Sigmoid colon (tissue), 7 donors: ENCODE data around the gene EMILIN1. TPM values are rescaled to one million over a fixed set of nuclear protein-coding genes. Genes with fewer than 3 reads are reported as not detected.
A peak's percentile ranks its signal among the peaks of the same experiment; 100 is the strongest.

ENCODE experiments used
- DNase-seq: peaks from one replicate; pipeline ENCODE4 v3.0.0-alpha.2; 2019
- H3K27ac ChIP-seq, 4 donors: fragments of 200-600 bp; sonication (generic); one replicate each; pipeline ENCODE4 v1.5.1; 2016 to 2019; ENCODE audit warnings: mild to moderate bottlenecking in 1 of 4
- H3K27me3 ChIP-seq, 3 donors: fragments of 200-600 bp; sonication (generic); one replicate each; pipeline ENCODE4 v1.5.1; 2019; ENCODE audit warnings: mild to moderate bottlenecking in 1 of 3
- H3K36me3 ChIP-seq, 4 donors: fragments of 200-600 bp; sonication (generic); one replicate each; pipeline ENCODE4 v1.5.1; 2016 to 2019
- H3K4me1 ChIP-seq, 4 donors: fragments of 200-600 bp; sonication (generic); one replicate each; pipeline ENCODE4 v1.5.1; 2017 to 2019
- H3K4me3 ChIP-seq, 4 donors: fragments of 200-600 bp; sonication (generic); one replicate each; pipeline ENCODE4 v1.5.1; 2017 to 2019; ENCODE audit warnings: mild to moderate bottlenecking in 2 of 4, moderate library complexity in 1 of 4
- H3K9me3 ChIP-seq, 4 donors: fragments of 200-600 bp in 3 of 4; sonication (generic) in 3 of 4; one replicate each; pipeline versions ENCODE4 v1.5.1 to v1.6.1; 2013 to 2019
- CTCF ChIP-seq, 4 experiments: fragments of 450-650 bp in 3 of 4; fragments of 200-600 bp in 1 of 4; IDR thresholded peaks; one replicate each; pipeline ENCODE4 v1.5.1; 2016 to 2019; ENCODE audit warnings: antibody characterized with exemption in 4 of 4, mild to moderate bottlenecking in 3 of 4, moderate library complexity in 2 of 4
- EP300 ChIP-seq, 4 donors: sonication (generic); formaldehyde crosslinking; IDR thresholded peaks; one replicate each; pipeline ENCODE4 v1.6.1; 2017; ENCODE audit warnings: antibody characterized with exemption in 4 of 4
- POLR2A ChIP-seq, 2 donors: fragments of 450-650 bp; IDR thresholded peaks; one replicate each; pipeline ENCODE4 v1.6.1; 2016; ENCODE audit warnings: antibody characterized with exemption in 2 of 2, mild to moderate bottlenecking in 2 of 2, moderate library complexity in 2 of 2
- POLR2AphosphoS5 ChIP-seq, 4 donors: sonication (generic); formaldehyde crosslinking; IDR thresholded peaks; one replicate each; pipeline ENCODE4 v1.6.1; 2017; ENCODE audit warnings: antibody characterized with exemption in 4 of 4
- WGBS, 2 donors: extraction: QIAGEN DNeasy Blood & Tissue Kit; methylation state at CpG; one replicate each; pipeline ENCODE4 v1.1.7; 2013; 5-methylcytosine and 5-hydroxymethylcytosine counted together
- intact Hi-C: fragments of 100-400 bp; cut with DNase I; formaldehyde crosslinking; loops from one replicate; pipeline ENCODE4 v1.15.1; 2023
- polyA plus RNA-seq, 3 donors: library from polyadenylated mRNA; stranded (reverse); fragments of 200-250 nt; gene quantifications; one replicate each; pipeline ENCODE4 v1.2.3, GENCODE V29; 2013
- total RNA-seq, 4 donors: library from RNA; depleted of rRNA; stranded (reverse); fragments of >200 nt; gene quantifications; one replicate each; pipeline ENCODE4 v1.1.0, GENCODE V29; 2016
- donor health status: healthy with polysubstance abuse.
- donor health status: Bipolar disorder and iron deficiency.
- donor health status: healthy.

EMILIN1 gene
- total and polyA plus RNA-seq, 7 donors = 4.8 to 350 (median 156) TPM

DNA sequence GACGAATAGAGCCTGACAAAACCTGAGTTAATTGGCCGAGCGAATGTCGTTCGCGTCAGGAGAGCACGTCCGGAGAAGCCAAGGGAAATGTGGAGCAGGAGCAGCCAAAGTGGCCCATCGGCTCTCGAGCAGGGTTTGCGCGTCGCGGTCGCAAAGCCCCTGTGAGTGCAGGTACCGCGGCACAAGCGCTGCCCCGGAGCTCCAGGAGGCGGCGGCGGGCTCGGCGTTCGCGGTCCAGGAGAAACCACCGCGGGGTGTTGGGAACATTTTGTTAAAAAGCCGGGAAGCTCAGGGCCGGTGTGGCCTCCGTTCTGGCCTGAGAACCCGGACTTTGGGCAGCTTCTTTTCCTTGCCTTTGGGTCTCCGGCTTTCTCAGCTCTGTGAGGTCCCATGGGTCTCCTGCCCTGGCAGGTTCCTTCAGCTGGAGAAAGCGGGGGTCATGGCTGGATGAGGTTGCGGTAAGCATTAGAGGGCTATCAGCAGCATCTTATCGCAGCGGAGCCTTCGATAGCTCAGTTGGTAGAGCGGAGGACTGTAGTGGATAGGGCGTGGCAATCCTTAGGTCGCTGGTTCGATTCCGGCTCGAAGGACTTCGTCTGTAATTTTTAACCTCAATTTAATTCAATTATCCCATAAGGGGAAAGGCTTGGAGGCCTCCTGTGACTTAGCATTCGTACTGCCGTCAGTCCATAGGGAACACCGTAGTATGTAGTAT, 28.0 kb upstream of the EMILIN1 start:
- H3K9me3 ChIP-seq = no peaks in the 10 kb centered on the region
- peaks cover 8 to 23% (median 10%) of the 10 kb centered on the region in 4 donors for H3K36me3 ChIP-seq
- H3K4me1 ChIP-seq = peaks cover 0 to 26% (median 17%) of the 10 kb centered on the region in 4 donors
- peak overlapping the region; percentile 90 to 96 (median 92) for H3K27ac ChIP-seq
- no peaks in the 10 kb centered on the region for H3K27me3 ChIP-seq
- intact Hi-C loops = loop anchor here (1.0 kb wide), 3 partner anchors 18 to 36 kb away; partner anchors contain the start of genes KHK and TMEM214
- peak; percentile 96 for DNase-seq
- H3K4me3 ChIP-seq = peak overlapping the region; percentile 77 to 91 (median 84)
- WGBS, 2 donors = 0% methylated on average over 48 of the region's 48 CpGs
- TF ChIP-seq CTCF (IDR thresholded peaks at IDR 0.05) (peak; percentile 51 to 77 (median 62)), EP300 (IDR thresholded peaks at IDR 0.05) (no peak), POLR2A (IDR thresholded peaks at IDR 0.05) (no peak), POLR2AphosphoS5 (IDR thresholded peaks at IDR 0.05) (peak in 2 of 4 donors; percentile 4 to 56)

DNA sequence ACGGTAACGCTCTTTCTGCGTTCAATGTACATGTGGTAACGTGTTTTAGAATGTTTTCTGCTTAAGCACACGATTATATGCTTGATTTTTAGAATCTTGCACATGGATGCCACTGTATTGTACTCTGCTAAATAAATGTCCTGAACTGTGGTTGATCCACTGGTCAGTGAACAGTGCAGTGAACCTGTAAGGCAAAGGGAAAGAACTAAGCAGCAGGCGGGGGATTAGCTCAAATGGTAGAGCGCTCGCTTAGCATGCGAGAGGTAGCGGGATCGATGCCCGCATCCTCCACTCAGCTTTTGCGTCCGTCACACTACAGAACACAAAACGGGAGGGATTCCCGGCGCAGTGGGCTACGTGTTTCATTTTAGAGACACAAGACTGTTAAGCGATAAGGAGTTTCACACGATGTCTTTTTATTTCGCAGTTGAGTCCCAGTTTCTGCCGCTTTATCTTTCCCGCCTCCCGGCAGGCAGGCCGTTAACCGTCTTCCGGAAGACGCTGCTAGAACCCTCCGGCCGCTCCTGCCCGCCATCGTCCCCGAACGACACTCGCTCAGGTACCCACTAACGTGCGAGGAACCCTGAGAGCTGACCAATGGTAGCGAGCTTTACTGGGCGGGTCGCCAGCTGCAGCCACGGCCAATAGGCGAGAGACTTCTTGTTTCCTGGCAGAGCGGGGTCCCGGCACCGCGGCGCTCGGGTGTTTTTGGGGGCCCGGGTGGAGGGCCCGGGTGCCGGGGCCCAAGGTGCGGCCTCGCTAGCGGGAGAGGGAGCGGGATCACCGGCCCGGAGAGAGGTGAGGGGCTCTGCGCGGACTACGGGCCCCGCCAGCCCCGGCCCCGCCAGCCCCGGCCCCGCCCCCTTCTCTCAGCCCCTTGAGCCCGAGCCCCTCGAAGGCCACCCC, 27.2 kb upstream of the EMILIN1 start, which contains the start of gene AGBL5:
Gene AGBL5, plus strand, starts transcription at position 673 of the 906 bp plus-strand sequence. CDS start 1,291 bp downstream, outside the sequence.
- 0 to 1% methylated on average over 67 of the region's 67 CpGs for WGBS, 2 donors
- intact Hi-C loops = loop anchor here (1.0 kb wide), 4 partner anchors 19 to 35 kb away; partner anchors contain the start of genes KHK, OST4 and TMEM214

DNA sequence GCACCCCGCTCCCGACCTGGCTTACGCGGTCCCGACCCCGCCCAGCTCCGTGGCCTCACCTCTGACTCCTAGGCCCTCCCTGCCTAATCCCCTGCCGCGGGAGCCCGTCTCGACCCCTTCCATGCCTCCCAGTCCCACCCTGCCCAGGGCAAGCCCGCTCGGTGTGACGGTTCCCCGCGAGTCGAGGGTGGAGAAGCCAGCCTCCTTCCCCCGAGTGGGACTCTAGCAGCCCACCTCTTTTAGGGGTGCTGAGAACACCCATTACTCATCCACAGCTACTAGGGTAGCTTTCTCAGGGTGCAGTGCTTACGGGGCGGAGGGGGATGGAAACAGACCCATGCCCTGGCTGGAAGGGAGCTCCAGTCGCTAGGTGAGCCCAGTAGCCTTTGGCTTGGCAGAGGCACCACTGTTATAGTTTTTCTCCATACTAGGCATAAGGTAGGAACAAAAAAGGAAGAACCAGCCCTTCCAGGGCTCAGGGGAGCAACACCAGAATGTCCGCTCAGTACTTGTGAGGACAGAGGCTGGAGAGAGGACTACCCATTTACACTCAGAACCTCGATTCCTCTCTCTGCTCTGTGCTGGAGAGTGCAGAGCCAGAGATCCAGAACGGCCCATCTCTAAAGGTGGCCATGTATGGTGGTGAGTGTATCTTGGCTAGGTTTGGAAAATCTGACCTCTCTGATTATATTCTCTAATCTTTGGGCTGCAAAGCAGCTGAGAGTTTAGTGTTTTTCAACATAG, 26.3 kb upstream of the EMILIN1 start:
- Histone ChIP-seq H3K4me1 (peaks cover 0 to 26% (median 17%) of the 10 kb centered on the region in 4 donors), H3K27me3 (no peaks in the 10 kb centered on the region), H3K36me3 (peaks cover 12 to 40% (median 19%) of the 10 kb centered on the region in 4 donors), H3K27ac (peak overlapping the region; percentile 90 to 96 (median 92)), H3K4me3 (peak overlapping the region; percentile 77 to 91 (median 84)), H3K9me3 (no peaks in the 10 kb centered on the region)
- WGBS, 2 donors = 4 to 7% methylated on average over 24 of the region's 24 CpGs
- intact Hi-C loops = loop anchor here (1.0 kb wide), 1 partner anchor 19 kb away; the partner anchor contains the start of gene OST4
- peak; percentile 80 for DNase-seq
- no peak for TF ChIP-seq POLR2AphosphoS5 (IDR thresholded peaks at IDR 0.05)
- TF ChIP-seq EP300 (IDR thresholded peaks at IDR 0.05) = no peak
- TF ChIP-seq POLR2A (IDR thresholded peaks at IDR 0.05) = no peak
- no peak for TF ChIP-seq CTCF (IDR thresholded peaks at IDR 0.05)

More for the DNA sequence above, 27.2 kb upstream of the EMILIN1 start, which contains the start of gene AGBL5:
- TF ChIP-seq CTCF (IDR thresholded peaks at IDR 0.05) = no peak
- TF ChIP-seq POLR2AphosphoS5 (IDR thresholded peaks at IDR 0.05) = peak; percentile 81 to 90 (median 84)
- TF ChIP-seq EP300 (IDR thresholded peaks at IDR 0.05) = no peak
- peak; percentile 49 to 71 for TF ChIP-seq POLR2A (IDR thresholded peaks at IDR 0.05)
- peaks cover 12 to 32% (median 17%) of the 10 kb centered on the region in 4 donors for H3K36me3 ChIP-seq
- peak within 1 kb of the TSS; percentile 77 to 91 (median 84) for H3K4me3 ChIP-seq
- no peaks in the 10 kb centered on the region for H3K27me3 ChIP-seq
- peak within 1 kb of the TSS; percentile 90 to 96 (median 92) for H3K27ac ChIP-seq
- H3K4me1 ChIP-seq = peaks cover 0 to 26% (median 17%) of the 10 kb centered on the region in 4 donors
- peak; percentile 99 for DNase-seq
- H3K9me3 ChIP-seq = no peaks in the 10 kb centered on the region

GRCh38 chr2:27053321-27053720, 25.1 kb upstream of the EMILIN1 start:
- WGBS, 2 donors = 88 to 91% methylated on average over 11 of the region's 11 CpGs
- TF ChIP-seq POLR2A (IDR thresholded peaks at IDR 0.05) = no peak
- no peak for TF ChIP-seq CTCF (IDR thresholded peaks at IDR 0.05)

More at GRCh38 chr2:27053321-27053720, 25.1 kb upstream of the EMILIN1 start:
- Histone ChIP-seq H3K36me3 (peaks cover 12 to 50% (median 23%) of the 10 kb centered on the region in 4 donors), H3K4me1 (peaks cover 0 to 26% (median 17%) of the 10 kb centered on the region in 4 donors), H3K9me3 (no peaks in the 10 kb centered on the region), H3K4me3 (no peak overlapping the region), H3K27me3 (no peaks in the 10 kb centered on the region), H3K27ac (peak overlapping the region in 1 of 4 donors; percentile 93)
- intact Hi-C loops = no loop called here
- DNase-seq = no peak
